Measurements from ENCODE around the gene CAMK1D. TPM values are rescaled to one million over a fixed set of nuclear protein-coding genes. Genes with fewer than 3 reads are reported as not detected.

The CAMK1D gene
- total and polyA plus RNA-seq, 2 of the 4 experiments (the other 2 are of a cell fraction) = 5.0 to 5.3 TPM

DNA sequence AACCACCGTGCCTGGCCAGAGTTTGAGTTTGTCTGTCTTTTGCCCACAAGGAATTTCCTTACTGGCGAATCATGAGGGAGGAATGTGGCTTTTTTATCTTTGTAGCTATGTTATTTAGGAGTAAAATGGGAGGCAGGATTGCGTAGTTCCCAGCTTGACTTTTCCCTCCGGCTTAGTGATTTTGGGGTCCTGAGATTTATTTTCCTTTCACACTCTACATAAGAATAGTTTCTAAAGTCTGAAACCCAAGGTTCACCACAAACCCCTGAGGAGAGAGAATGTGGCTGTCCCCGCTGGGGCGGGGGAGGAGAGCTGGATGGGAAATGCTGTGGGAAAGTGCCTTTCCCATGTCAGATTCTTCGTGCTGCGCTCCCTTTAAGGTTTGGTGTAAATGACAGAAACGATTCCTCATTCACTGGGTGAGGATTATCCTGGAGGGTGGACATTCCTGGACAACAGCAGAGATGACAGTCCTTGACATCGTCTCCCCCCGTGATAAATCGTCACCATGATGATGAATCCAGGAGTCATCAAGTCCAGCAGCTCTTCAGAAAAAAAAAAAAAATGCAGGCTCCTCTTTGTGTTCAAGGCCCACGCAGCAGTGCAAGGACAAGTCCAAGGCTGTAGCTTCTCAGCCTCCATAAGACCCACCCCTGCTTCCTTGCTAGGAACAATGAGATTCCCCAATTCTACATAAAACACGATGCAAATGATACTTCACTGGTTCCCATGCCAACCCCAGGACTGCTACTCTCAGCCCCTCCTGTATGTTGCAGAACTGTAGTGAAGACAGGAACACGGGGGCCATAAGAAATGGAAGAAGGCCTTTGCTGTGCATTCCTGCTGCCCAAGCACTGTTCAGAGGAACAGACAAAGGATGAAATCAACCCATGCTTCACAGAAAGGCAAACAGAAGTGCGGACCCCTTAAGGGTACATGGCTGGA, 419.1 kb downstream of the CAMK1D start:
- Histone ChIP-seq H4K20me1 (ENCODE audit: insufficient read depth, low read length) (no peaks in the 10 kb centered on the region), H2AFZ (replicated peaks; ENCODE audit: low read length, poor library complexity) (peak overlapping the region; percentile 38), H3K18ac (ENCODE audit: low read depth, low read length) (0 out of 2 replicates have a peak overlapping the region, but pooled peaks have one; percentile 54), H2AK5ac (ENCODE audit: low read depth, low read length) (no peak overlapping the region; the same call in 1 of the 2 replicates), H3K27ac (ENCODE audit: insufficient read depth, low read length) (no peak overlapping the region), H3K23ac (ENCODE audit: low read depth, low read length) (peak overlapping the region; percentile 4; the same call in 1 of the 2 replicates), H4K8ac (ENCODE audit: low read depth in 2 of 2, low read length in 2 of 2) (0 out of 4 replicates have a peak overlapping the region, but pooled peaks of 1 of the 2 experiments have one; percentile 9), H3K4ac (ENCODE audit: low read depth, low read length) (peak overlapping the region; percentile 29), H2BK5ac (ENCODE audit: low read depth, low read length, poor library complexity, severe bottlenecking) (no peak overlapping the region), H3K4me1 (ENCODE audit: control insufficient read depth, insufficient read depth, low read length) (peaks cover 7% of the 10 kb centered on the region), H3K9me1 (ENCODE audit: insufficient read depth, low read length) (peaks cover 9% of the 10 kb centered on the region; the same call in 1 of the 2 replicates), H3K36me3 (ENCODE audit: control insufficient read depth, insufficient read depth, low read length) (no peaks in the 10 kb centered on the region), H3K9ac (ENCODE audit: low read depth, low read length) (no peak overlapping the region), H2AK9ac (replicated peaks; ENCODE audit: low read depth, low read length, poor library complexity) (no peak overlapping the region), H3K9me3 (ENCODE audit: control insufficient read depth, insufficient read depth, low read length) (no peaks in the 10 kb centered on the region), H3K14ac (replicated peaks; ENCODE audit: low read depth, low read length) (0 out of 2 replicates have a peak overlapping the region, but pooled peaks have one; percentile 23), H3K4me3 (ENCODE audit: insufficient read depth, low read depth, low read length) (no peak overlapping the region), H3K79me1 (ENCODE audit: low read depth in 1 of 2, low read length in 2 of 2) (no peaks in the 10 kb centered on the region), H3K4me2 (ENCODE audit: low read depth, low read length) (peak overlapping the region; percentile 44; the same call in 1 of the 2 replicates), H4K91ac (ENCODE audit: insufficient read depth, low read depth, low read length) (no peak overlapping the region), H2BK20ac (ENCODE audit: low read depth, low read length) (peak overlapping the region; percentile 37; the same call in 1 of the 2 replicates), H2BK120ac (ENCODE audit: low read depth, low read length) (peak overlapping the region; percentile 59; the same call in 1 of the 2 replicates), H4K5ac (ENCODE audit: low read depth, low read length) (no peak overlapping the region), H3K27me3 (ENCODE audit: control insufficient read depth, insufficient read depth, low read length) (no peaks in the 10 kb centered on the region), H3K56ac (ENCODE audit: extremely low read depth, insufficient read depth, low read length) (no peak overlapping the region), H2BK15ac (ENCODE audit: low read depth, low read length) (no peak overlapping the region)
- CTCF ChIA-PET = interaction anchor here (1.3 kb wide), 1 partner anchor 14 kb away, joined by 3 read pairs; no protein-coding TSS in a partner anchor
- no TSS peak for BruUV-seq (replicated peaks)
- dilution Hi-C loops (cut with HindIII; ENCODE audit: low sequenced_read_pairs, unreplicated experiment) = no loop called here
- POLR2A ChIA-PET (ENCODE audit: unreplicated experiment) = no interaction called here
- DNase-seq (peak; percentile 60), ATAC-seq (ENCODE audit: low read depth) (peak; percentile 80)
- intact Hi-C loops (cut with micrococcal nuclease) = no loop called here
- in situ Hi-C loops (cut with MboI; ENCODE audit: low sequenced_read_pairs) = no loop called here
- WGBS, 2 experiments (ENCODE audit: extremely low coverage in 2 of 2, insufficient read length in 1 of 2) = 40% methylated on average over 1 of the region's 16 CpGs; no CpG with 5 or more reads in 1 of the 2 experiments
- TF ChIP-seq, protein P1, sequence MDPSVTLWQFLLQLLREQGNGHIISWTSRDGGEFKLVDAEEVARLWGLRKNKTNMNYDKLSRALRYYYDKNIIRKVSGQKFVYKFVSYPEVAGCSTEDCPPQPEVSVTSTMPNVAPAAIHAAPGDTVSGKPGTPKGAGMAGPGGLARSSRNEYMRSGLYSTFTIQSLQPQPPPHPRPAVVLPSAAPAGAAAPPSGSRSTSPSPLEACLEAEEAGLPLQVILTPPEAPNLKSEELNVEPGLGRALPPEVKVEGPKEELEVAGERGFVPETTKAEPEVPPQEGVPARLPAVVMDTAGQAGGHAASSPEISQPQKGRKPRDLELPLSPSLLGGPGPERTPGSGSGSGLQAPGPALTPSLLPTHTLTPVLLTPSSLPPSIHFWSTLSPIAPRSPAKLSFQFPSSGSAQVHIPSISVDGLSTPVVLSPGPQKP (IDR thresholded peaks at IDR 0.05; ENCODE audit: borderline replicate concordance, low read depth, low read length) = no peak
- TF ChIP-seq FOS (IDR thresholded peaks at IDR 0.05; ENCODE audit: low read depth, low read length) (peak; percentile 42; the same call in 1 of the 2 replicates), CEBPB (IDR thresholded peaks at IDR 0.05; ENCODE audit: low read depth, low read length) (peak; percentile 46)

Measured in IMR-90 (cell line).